Bronchial epithelial cell (primary cell): Measurements from ENCODE around the gene MKNK2. TPM values are rescaled to one million over a fixed set of nuclear protein-coding genes. Genes with fewer than 3 reads are reported as not detected.

Experiments
- DNase-seq: peaks from one replicate; pipeline ENCODE4 v3.0.0-alpha.2; 2010; ENCODE audit warnings: low read depth
- FAIRE-seq: peaks from 2 replicates; lab custom pipeline; 2011; peaks lifted over from hg19 to GRCh38; lab: Jason Lieb, UNC
- H3K27me3 ChIP-seq: 2 replicates; pipeline ENCODE4 v1.5.1; 2011; ENCODE audit warnings: low read length; ENCODE audit not compliant: control insufficient read depth, insufficient read depth
- H3K36me3 ChIP-seq: 2 replicates; pipeline ENCODE4 v1.5.1; 2011; ENCODE audit warnings: low read length; ENCODE audit not compliant: control insufficient read depth, insufficient read depth
- H3K4me3 ChIP-seq: 2 replicates; pipeline ENCODE4 v1.5.1; 2011; ENCODE audit warnings: mild to moderate bottlenecking, low read depth, low read length, control low read depth
- CTCF ChIP-seq: IDR thresholded peaks from 2 replicates; pipeline ENCODE4 v1.5.1; 2011; ENCODE audit warnings: mild to moderate bottlenecking, moderate library complexity, low read length, control low read depth, inconsistent platforms; ENCODE audit not compliant: insufficient read depth, severe bottlenecking
- total RNA-seq: library from RNA; depleted of rRNA; stranded (reverse); fragments of >200 nt; gene quantifications from 2 replicates; pipeline ENCODE4 v1.2.1, GENCODE V29; 2014

MKNK2 gene
- total RNA-seq, 1 donor from 2014 or later: 251 TPM

- H3K27me3 ChIP-seq: no peaks in the 10 kb centered on the region
- H3K36me3 ChIP-seq: no peaks in the 10 kb centered on the region
- DNase-seq: no peak
- no peak for FAIRE-seq
- TF ChIP-seq CTCF: no peak
- no peak overlapping the region for H3K4me3 ChIP-seq
These were observed 13.3 kb upstream of the MKNK2 start for GRCh38 chr19:2064395-2064787.

- DNase-seq: no peak
- FAIRE-seq: no peak
- Histone ChIP-seq H3K27me3 (no peaks in the 10 kb centered on the region), H3K36me3 (no peaks in the 10 kb centered on the region), H3K4me3 (no peak overlapping the region)
- TF ChIP-seq CTCF: no peak
These were observed 12.8 kb upstream of the MKNK2 start for GRCh38 chr19:2063824-2064223.

GRCh38 chr19:2062770-2063169, 11.7 kb upstream of the MKNK2 start:
- no peaks in the 10 kb centered on the region for H3K27me3 ChIP-seq
- no peak for FAIRE-seq
- no peak overlapping the region for H3K4me3 ChIP-seq
- no peak for TF ChIP-seq CTCF
- no peak for DNase-seq
- H3K36me3 ChIP-seq: no peaks in the 10 kb centered on the region

GRCh38 chr19:2062389-2062729, 11.3 kb upstream of the MKNK2 start:
- DNase-seq: no peak
- Histone ChIP-seq H3K27me3 (no peaks in the 10 kb centered on the region), H3K4me3 (no peak overlapping the region), H3K36me3 (no peaks in the 10 kb centered on the region)
- FAIRE-seq: no peak
- no peak for TF ChIP-seq CTCF

GRCh38 chr19:2061495-2062388, 10.7 kb upstream of the MKNK2 start:
- peak; percentile 86 for DNase-seq
- peak overlapping the region; percentile 45 for H3K4me3 ChIP-seq

More at GRCh38 chr19:2061495-2062388, 10.7 kb upstream of the MKNK2 start:
- FAIRE-seq: no peak
- no peak for TF ChIP-seq CTCF
- no peaks in the 10 kb centered on the region for H3K27me3 ChIP-seq
- H3K36me3 ChIP-seq: no peaks in the 10 kb centered on the region
